COLO829 (cell line): ENCODE results near the gene MAP3K20.
"Not testable (repeated sequence)": the region's sequence is repeated elsewhere in the genome, so short reads cannot be mapped to it uniquely, and the experiment has no call there.

Experiments used
- DNase-seq: peaks from one replicate; pipeline ENCODE4 v3.0.0; 2012; ENCODE audit warnings: low spot score

Gene MAP3K20

GRCh38 chr2:173087793-173088496, 12.3 kb downstream of the MAP3K20 start:
- no peak for DNase-seq

GRCh38 chr2:173090276-173090877, 14.7 kb downstream of the MAP3K20 start:
- DNase-seq, result no peak

- DNase-seq, result no peak
Observed at GRCh38 chr2:173090973-173091660, 15.5 kb downstream of the MAP3K20 start.

- no peak for DNase-seq
Observed at GRCh38 chr2:173091910-173092309, 16.3 kb downstream of the MAP3K20 start.

GRCh38 chr2:173092844-173093402, 17.3 kb downstream of the MAP3K20 start:
- DNase-seq, result no peak

GRCh38 chr2:173093617-173094016, 18.0 kb downstream of the MAP3K20 start:
- not testable (repeated sequence) for DNase-seq

GRCh38 chr2:173094731-173095130, 19.1 kb downstream of the MAP3K20 start:
- no peak for DNase-seq

- no peak for DNase-seq
Observed at GRCh38 chr2:173095356-173095755, 19.7 kb downstream of the MAP3K20 start.

GRCh38 chr2:173099271-173099670, 23.6 kb downstream of the MAP3K20 start:
- no peak for DNase-seq

- DNase-seq, result no peak
Observed at GRCh38 chr2:173099804-173100203, 24.2 kb downstream of the MAP3K20 start.

GRCh38 chr2:173101687-173102086, 26.0 kb downstream of the MAP3K20 start:
- DNase-seq, result no peak

- DNase-seq, result no peak
Observed at GRCh38 chr2:173104156-173104555, 28.5 kb downstream of the MAP3K20 start.

GRCh38 chr2:173106959-173107628, 31.4 kb downstream of the MAP3K20 start:
- no peak for DNase-seq

- no peak for DNase-seq
Observed at GRCh38 chr2:173107629-173108022, 32.0 kb downstream of the MAP3K20 start.

- no peak for DNase-seq
Observed at GRCh38 chr2:173109253-173110188, 33.9 kb downstream of the MAP3K20 start.

- DNase-seq, result no peak
Observed at GRCh38 chr2:173117678-173118077, 42.0 kb downstream of the MAP3K20 start.

- no peak for DNase-seq
Observed at GRCh38 chr2:173118395-173118794, 42.7 kb downstream of the MAP3K20 start.

- no peak for DNase-seq
Observed at GRCh38 chr2:173119069-173119807, 43.6 kb downstream of the MAP3K20 start.

- no peak for DNase-seq
Observed at GRCh38 chr2:173119944-173120343, 44.3 kb downstream of the MAP3K20 start.

GRCh38 chr2:173122936-173123335, 47.3 kb downstream of the MAP3K20 start:
- no peak for DNase-seq

GRCh38 chr2:173124441-173124840, 48.8 kb downstream of the MAP3K20 start:
- no peak for DNase-seq
